Calu3 (cell line): ENCODE data around the gene ANKRD13D. TPM values are rescaled to one million over a fixed set of nuclear protein-coding genes. Genes with fewer than 3 reads are reported as not detected.

Experiments
- BruUV-seq: library from RNA; stranded (reverse); fragments of 400-500 nt; replicated peaks from 2 replicates; lab custom pipeline; 2021; lab: Mats Ljungman, UMichigan
- CTCF ChIA-PET: fragments of 300-600 bp; sonication (Branson Sonifier 250); formaldehyde crosslinking; loops from one replicate; lab custom pipeline; 2022; ENCODE audit warnings: antibody characterized with exemption; lab: Charles Lee
- DNase-seq: peaks from one replicate; pipeline ENCODE4 v3.0.0; 2022
- H3K27ac Mint-ChIP-seq: one replicate; pipeline ENCODE4 v1.8.0; 2022; ENCODE audit warnings: mixed read lengths; ENCODE audit not compliant: unreplicated experiment
- H3K27me3 Mint-ChIP-seq: one replicate; pipeline ENCODE4 v1.8.0; 2022; ENCODE audit warnings: mixed read lengths; ENCODE audit not compliant: unreplicated experiment
- H3K36me3 Mint-ChIP-seq: one replicate; pipeline ENCODE4 v1.8.0; 2022; ENCODE audit warnings: mild to moderate bottlenecking, moderate library complexity, mixed read lengths; ENCODE audit not compliant: insufficient read depth, unreplicated experiment
- H3K4me1 Mint-ChIP-seq: one replicate; pipeline ENCODE4 v1.8.0; 2022; ENCODE audit warnings: mild to moderate bottlenecking, low read depth, mixed read lengths; ENCODE audit not compliant: unreplicated experiment
- H3K4me3 Mint-ChIP-seq: one replicate; pipeline ENCODE4 v1.8.0; 2022; ENCODE audit warnings: mild to moderate bottlenecking, low read depth, moderate library complexity, mixed read lengths; ENCODE audit not compliant: unreplicated experiment
- H3K9me3 Mint-ChIP-seq: one replicate; pipeline ENCODE4 v1.8.0; 2022; ENCODE audit warnings: low read depth, mixed read lengths; ENCODE audit not compliant: unreplicated experiment
- intact Hi-C: fragments of 100-400 bp; cut with micrococcal nuclease; formaldehyde crosslinking; loops from one replicate; pipeline ENCODE4 v1.10.0; 2022; ENCODE audit not compliant: unreplicated experiment
- total RNA-seq: library from RNA; stranded (reverse); gene quantifications from 2 replicates; pipeline ENCODE4 v1.2.3, GENCODE V29; 2022
- TF ChIP-seq, protein P1 (sequence below): fragments of 200-600 bp; IDR thresholded peaks from one replicate; pipeline ENCODE4 v1.8.0; 2022; ENCODE audit warnings: antibody characterized with exemption; ENCODE audit not compliant: unreplicated experiment

The ANKRD13D gene
- total RNA-seq, 1 experiment from 2014 or later = 50.8 TPM

DNA sequence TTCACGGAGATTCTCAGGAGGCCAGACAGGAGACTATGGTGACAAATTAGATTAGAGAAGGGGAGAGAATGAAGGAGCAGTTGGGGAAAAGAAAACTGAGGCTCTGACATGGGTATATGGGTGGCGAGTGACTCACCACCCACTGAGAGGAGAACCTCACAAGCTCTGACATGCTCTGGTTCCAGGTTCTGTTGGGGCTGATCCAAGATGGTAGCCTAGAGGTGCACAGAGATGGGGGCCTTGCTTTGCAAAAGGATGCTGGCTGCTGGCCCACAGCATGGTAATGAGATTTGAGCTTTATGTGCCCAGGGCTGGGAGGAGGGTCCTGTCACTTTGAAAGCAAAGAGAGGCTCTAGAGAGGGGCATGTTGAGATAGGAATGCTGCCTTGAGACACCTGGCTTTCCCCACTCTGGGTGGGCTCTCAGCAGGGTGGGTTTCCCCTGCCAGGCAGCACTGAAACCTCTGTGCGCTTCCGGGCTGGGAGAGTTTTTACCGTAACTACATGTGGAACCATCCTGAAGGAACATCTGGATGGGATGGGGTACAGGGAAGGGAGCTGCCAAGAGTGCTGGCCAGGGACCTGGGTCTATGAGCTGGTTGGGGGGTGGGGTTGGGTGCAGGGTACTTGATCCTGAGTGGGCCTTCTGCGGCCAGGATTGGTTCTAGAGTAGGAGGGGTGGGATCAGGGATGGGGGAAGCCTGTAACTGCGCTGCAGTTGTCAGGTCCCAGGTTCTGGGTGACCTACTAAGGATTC, 24.0 kb upstream of the ANKRD13D start:
- H3K27ac Mint-ChIP-seq = peak overlapping the region; percentile 66
- H3K9me3 Mint-ChIP-seq = no peaks in the 10 kb centered on the region
- peak overlapping the region; percentile 100 for H3K4me3 Mint-ChIP-seq
- H3K27me3 Mint-ChIP-seq = no peaks in the 10 kb centered on the region
- no peak for DNase-seq
- peaks cover 41% of the 10 kb centered on the region for H3K36me3 Mint-ChIP-seq
- intact Hi-C loops = loop anchor here (10.0 kb wide), 1 partner anchor 120 kb away; no protein-coding TSS in a partner anchor
- BruUV-seq = no TSS peak
- TF ChIP-seq, protein P1, sequence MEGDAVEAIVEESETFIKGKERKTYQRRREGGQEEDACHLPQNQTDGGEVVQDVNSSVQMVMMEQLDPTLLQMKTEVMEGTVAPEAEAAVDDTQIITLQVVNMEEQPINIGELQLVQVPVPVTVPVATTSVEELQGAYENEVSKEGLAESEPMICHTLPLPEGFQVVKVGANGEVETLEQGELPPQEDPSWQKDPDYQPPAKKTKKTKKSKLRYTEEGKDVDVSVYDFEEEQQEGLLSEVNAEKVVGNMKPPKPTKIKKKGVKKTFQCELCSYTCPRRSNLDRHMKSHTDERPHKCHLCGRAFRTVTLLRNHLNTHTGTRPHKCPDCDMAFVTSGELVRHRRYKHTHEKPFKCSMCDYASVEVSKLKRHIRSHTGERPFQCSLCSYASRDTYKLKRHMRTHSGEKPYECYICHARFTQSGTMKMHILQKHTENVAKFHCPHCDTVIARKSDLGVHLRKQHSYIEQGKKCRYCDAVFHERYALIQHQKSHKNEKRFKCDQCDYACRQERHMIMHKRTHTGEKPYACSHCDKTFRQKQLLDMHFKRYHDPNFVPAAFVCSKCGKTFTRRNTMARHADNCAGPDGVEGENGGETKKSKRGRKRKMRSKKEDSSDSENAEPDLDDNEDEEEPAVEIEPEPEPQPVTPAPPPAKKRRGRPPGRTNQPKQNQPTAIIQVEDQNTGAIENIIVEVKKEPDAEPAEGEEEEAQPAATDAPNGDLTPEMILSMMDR = no peak
- CTCF ChIA-PET = interaction anchor here (1.3 kb wide), 1 partner anchor 52 kb away, joined by 6 read pairs; no protein-coding TSS in a partner anchor
- H3K4me1 Mint-ChIP-seq = peaks cover 38% of the 10 kb centered on the region

DNA sequence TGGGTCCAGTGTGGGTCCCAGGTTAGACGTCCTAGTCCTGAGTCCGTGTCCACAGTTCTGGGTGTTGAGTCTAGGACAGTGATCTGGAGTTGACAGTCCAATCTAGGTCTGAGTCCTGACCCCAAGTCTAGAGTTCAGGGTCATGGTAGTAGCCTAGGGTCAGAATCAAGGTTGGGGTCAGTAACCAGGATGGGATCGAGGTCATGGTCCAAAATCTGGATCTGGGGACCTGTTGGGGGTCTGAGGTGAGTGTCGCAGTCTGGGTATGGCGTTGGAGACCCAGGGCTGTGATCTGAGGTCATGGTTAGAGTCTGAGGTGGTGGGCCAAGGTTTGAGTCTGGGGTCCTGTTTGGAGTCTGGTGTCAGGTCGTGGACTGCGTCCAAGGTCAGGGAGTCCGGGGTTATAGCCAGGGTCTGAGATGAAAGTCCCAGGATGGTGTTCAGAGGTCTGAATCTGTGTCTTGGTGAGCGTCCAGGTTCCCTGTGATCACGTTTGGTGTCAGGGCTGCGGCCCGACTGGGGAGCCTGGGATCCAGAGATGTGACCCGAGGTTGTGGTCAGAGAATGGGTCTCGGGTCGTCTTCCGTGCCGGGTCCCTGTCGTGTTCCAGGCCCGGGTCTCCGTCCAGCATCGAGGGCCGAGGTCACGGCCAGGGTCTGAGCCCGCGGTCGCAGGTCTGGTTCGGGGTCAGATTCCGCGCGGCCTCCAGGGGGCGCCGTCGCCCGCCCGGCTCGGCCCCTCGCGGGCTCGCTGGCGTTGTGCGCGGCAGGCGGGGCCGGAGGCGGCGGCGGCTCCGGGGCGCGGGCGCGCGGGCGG, 23.3 kb upstream of the ANKRD13D start:
- peak overlapping the region; percentile 100 for H3K4me3 Mint-ChIP-seq
- intact Hi-C loops = loop anchor here (10.0 kb wide), 1 partner anchor 119 kb away; no protein-coding TSS in a partner anchor
- peaks cover 46% of the 10 kb centered on the region for H3K4me1 Mint-ChIP-seq
- BruUV-seq = no TSS peak
- H3K27me3 Mint-ChIP-seq = no peaks in the 10 kb centered on the region
- TF ChIP-seq, protein P1 = peak; percentile 71
- H3K9me3 Mint-ChIP-seq = no peaks in the 10 kb centered on the region
- DNase-seq = peak; percentile 90
- CTCF ChIA-PET = interaction anchor here (1.3 to 2.4 kb wide), 2 partner anchors 52 kb away, joined by 6 to 24 read pairs; no protein-coding TSS in a partner anchor
- H3K36me3 Mint-ChIP-seq = peaks cover 46% of the 10 kb centered on the region
- peak overlapping the region; percentile 66 for H3K27ac Mint-ChIP-seq

DNA sequence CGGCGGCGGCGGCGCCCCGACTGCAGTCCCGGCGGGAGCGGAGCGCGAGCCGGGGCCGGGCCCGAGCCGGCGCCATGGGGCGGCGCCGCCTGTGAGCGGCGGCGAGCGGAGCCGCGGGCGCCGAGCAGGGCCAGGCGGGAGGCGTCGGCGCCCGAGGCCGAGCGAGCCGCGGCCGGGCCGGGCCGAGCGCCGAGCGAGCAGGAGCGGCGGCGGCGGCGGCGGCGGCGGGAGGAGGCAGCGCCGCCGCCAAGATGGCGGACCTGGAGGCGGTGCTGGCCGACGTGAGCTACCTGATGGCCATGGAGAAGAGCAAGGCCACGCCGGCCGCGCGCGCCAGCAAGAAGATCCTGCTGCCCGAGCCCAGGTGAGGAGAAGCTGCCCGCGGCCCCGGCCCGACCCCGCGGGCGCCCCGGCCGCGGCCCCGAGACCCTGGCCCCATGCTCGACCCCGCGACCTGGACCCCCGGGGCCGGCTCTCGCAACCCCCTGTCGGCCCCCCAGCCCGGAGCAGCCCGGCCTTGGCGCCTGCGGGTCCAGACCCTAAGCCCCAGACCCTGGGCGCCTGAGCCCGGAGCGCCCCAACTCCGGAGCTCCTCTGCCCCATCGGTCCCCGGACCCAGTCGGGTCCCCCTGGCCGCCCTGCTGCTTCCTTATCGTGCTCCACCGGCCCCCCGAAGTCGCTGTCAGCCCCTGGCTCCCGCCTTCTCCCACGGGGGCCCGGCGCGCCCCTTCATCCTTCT, 22.5 kb upstream of the ANKRD13D start, which contains the start of gene GRK2:
TSS of gene GRK2 (plus strand) at position 25 of the 739 bp plus-strand sequence. CDS start at position 252, 227 bp downstream.
- CTCF ChIA-PET = interaction anchor here (0.6 to 2.4 kb wide), 3 partner anchors 51 to 116 kb away, joined by 3 to 24 read pairs (median 3); no protein-coding TSS in a partner anchor

More for the DNA sequence above, 22.5 kb upstream of the ANKRD13D start, which contains the start of gene GRK2:
- H3K9me3 Mint-ChIP-seq = no peaks in the 10 kb centered on the region
- H3K27ac Mint-ChIP-seq = peak within 1 kb of the TSS; percentile 97
- peak within 1 kb of the TSS; percentile 100 for H3K4me3 Mint-ChIP-seq
- intact Hi-C loops = loop anchor here (10.0 kb wide), 1 partner anchor 118 kb away; no protein-coding TSS in a partner anchor
- TF ChIP-seq, protein P1 = no peak
- BruUV-seq = no TSS peak
- peak; percentile 42 for DNase-seq
- H3K4me1 Mint-ChIP-seq = peaks cover 45% of the 10 kb centered on the region
- H3K36me3 Mint-ChIP-seq = peaks cover 49% of the 10 kb centered on the region
- H3K27me3 Mint-ChIP-seq = no peaks in the 10 kb centered on the region
